Right atrium auricular region (tissue), 2 donors: Measurements from ENCODE around the gene CACNA2D4. TPM values are rescaled to one million over a fixed set of nuclear protein-coding genes. Genes with fewer than 3 reads are reported as not detected.

Source experiments
- DNase-seq: peaks from one replicate; pipeline ENCODE4 v3.0.0-alpha.2; 2019; ENCODE audit warnings: low spot score
- H3K27ac ChIP-seq, 2 donors: fragments of 200-600 bp; sonication (generic); 1 replicate in 1 of 2; 2 replicates in 1 of 2; pipeline ENCODE4 v1.5.1; 2016 to 2019
- H3K27me3 ChIP-seq, 2 donors: fragments of 200-600 bp; sonication (generic); one replicate each; pipeline versions ENCODE4 v1.5.1 to v1.6.0; 2017 to 2019
- H3K36me3 ChIP-seq: fragments of 200-600 bp; sonication (generic); one replicate; pipeline ENCODE4 v1.5.1; 2016
- H3K4me1 ChIP-seq, 2 donors: fragments of 200-600 bp; sonication (generic); one replicate each; pipeline versions ENCODE4 v1.5.1 to v1.6.0; 2017 to 2019
- H3K4me3 ChIP-seq, 2 donors: fragments of 200-600 bp; sonication (generic); 1 replicate in 1 of 2; 2 replicates in 1 of 2; pipeline ENCODE4 v1.5.1; 2017 to 2019; ENCODE audit warnings: mild to moderate bottlenecking in 1 of 2, moderate library complexity in 1 of 2
- H3K9me3 ChIP-seq, 2 donors: fragments of 200-600 bp; sonication (generic); one replicate each; pipeline ENCODE4 v1.5.1; 2019
- total RNA-seq, 2 donors: library from RNA; depleted of rRNA; stranded (reverse); fragments of >200 nt; gene quantifications; one replicate each; pipeline ENCODE4 v1.1.0, GENCODE V29; 2016
- TF ChIP-seq, protein P1 (sequence below), 2 donors: fragments of 200-600 bp; sonication (generic); IDR thresholded peaks; one replicate each; pipeline ENCODE4 v1.5.1; 2019; ENCODE audit warnings: antibody characterized with exemption in 2 of 2

CACNA2D4 gene
- total RNA-seq, 2 donors from 2014 or later, result 1.6 to 4.1 TPM

DNA sequence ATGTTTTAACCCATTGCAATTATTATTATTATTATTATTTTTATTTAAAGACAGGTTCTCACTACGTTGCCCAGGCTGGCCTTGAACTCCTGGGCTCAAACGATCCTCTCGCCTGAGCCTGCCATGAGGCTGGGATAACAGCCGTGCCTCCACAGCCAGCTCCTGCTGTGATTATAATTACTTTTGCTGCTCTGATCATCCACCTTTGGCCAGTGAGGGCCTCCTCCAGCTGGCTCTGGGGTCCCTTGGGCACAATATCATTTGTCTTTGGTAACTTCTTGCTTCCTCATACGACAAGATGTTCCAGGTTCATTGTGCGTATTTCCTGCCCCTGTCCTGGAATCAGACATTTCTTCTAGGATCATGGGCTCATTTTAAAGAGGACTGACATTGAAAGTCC is 69.7 kb downstream of the CACNA2D4 start:
- Histone ChIP-seq H3K4me3 (no peak overlapping the region), H3K27me3 (no peaks in the 10 kb centered on the region), H3K36me3 (no peaks in the 10 kb centered on the region), H3K27ac (no peak overlapping the region), H3K9me3 (no peaks in the 10 kb centered on the region), H3K4me1 (no peaks in the 10 kb centered on the region)
- TF ChIP-seq, protein P1, sequence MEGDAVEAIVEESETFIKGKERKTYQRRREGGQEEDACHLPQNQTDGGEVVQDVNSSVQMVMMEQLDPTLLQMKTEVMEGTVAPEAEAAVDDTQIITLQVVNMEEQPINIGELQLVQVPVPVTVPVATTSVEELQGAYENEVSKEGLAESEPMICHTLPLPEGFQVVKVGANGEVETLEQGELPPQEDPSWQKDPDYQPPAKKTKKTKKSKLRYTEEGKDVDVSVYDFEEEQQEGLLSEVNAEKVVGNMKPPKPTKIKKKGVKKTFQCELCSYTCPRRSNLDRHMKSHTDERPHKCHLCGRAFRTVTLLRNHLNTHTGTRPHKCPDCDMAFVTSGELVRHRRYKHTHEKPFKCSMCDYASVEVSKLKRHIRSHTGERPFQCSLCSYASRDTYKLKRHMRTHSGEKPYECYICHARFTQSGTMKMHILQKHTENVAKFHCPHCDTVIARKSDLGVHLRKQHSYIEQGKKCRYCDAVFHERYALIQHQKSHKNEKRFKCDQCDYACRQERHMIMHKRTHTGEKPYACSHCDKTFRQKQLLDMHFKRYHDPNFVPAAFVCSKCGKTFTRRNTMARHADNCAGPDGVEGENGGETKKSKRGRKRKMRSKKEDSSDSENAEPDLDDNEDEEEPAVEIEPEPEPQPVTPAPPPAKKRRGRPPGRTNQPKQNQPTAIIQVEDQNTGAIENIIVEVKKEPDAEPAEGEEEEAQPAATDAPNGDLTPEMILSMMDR (IDR thresholded peaks at IDR 0.05), result no peak
- no peak for DNase-seq

DNA sequence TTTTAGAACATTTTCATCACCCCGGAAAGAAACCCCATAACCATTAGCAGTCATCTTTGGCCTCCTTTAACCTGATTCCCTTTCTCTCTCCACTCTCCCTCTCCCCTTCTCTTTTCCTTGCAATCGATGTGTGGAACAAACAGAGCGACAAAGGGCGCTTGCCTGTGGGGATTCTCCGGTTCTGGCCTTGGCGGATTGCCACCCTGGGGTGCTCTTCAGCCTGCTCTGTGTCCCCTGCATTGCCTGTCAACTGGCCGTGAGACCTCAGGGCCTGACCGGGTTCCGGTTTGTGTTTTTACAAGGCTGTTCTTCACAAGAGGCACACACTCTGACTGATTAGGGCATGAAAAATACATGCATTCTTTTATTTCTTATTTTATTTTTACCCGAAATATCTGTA is 70.3 kb downstream of the CACNA2D4 start:
- Histone ChIP-seq H3K27ac (no peak overlapping the region), H3K4me1 (no peaks in the 10 kb centered on the region), H3K4me3 (no peak overlapping the region), H3K9me3 (no peaks in the 10 kb centered on the region), H3K36me3 (no peaks in the 10 kb centered on the region), H3K27me3 (no peaks in the 10 kb centered on the region)
- TF ChIP-seq, protein P1 (IDR thresholded peaks at IDR 0.05), result no peak
- no peak for DNase-seq

DNA sequence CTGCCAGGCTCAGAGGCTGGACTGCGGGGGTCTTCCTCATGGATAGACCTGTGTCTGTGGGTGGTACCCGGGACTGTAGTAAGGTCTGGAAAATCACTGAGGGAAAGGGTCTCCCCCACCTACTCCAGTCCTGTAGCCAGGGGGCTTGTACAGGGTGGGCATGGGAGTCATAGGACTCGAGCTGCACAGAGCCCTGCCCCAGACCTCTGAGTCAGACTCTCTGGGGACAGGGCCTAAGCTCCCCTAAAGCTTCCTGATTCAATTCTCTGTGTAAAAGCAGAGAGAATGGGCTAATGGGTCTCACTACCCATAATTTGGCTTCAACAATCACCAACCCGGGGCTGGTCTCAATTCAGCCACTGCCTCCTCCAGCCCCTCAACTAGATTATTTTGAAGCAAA is 71.0 kb downstream of the CACNA2D4 start:
- Histone ChIP-seq H3K4me1 (no peaks in the 10 kb centered on the region), H3K4me3 (no peak overlapping the region), H3K27ac (no peak overlapping the region), H3K27me3 (no peaks in the 10 kb centered on the region), H3K36me3 (no peaks in the 10 kb centered on the region), H3K9me3 (no peaks in the 10 kb centered on the region)
- no peak for DNase-seq
- TF ChIP-seq, protein P1 (IDR thresholded peaks at IDR 0.05), result no peak

DNA sequence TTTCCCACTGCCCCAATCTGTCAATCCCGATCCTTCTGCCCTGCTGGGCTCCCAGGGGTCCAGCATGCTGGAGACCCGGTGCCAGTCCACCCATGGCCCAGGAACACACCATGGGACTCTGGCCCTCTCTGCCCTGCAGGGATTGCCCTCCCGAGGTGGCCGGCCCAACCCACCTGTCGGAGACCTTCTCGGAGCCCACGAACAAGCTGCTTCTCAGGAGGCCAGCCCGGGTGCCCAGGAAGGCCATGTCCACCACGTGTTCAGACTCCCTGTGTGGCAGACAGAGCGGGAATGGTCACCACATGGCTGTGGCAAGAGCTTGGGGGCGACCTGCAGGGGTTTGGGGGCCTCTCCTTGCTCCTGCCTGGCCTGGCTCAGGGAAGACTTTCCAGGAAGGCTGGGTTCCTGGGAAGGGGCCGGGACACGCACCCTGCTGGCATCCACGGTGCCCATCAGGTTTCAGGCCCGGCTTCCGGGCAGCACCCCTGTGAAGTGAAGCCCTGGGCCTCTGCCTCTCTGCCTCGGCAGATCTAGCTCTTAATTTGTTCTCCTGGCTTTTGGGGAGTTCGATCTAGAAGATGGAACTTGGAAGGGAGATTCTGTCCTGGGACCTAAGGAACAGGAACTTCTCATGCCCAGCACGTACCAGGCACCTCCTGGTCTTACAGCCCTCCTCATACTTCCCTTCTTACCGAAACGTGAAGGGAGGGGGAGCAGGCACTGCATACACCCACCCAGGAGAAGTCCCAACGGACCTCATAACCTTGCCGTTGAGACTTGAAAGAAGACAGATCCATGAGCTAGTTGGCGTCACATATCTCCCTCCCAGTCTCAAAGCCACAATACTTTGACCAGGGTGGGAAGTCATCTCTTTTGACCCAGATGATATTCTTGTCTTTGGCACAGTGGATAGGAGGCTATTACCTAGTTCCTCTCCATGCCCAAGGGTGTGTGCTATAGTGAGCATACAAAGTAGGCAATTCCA is 71.7 kb downstream of the CACNA2D4 start:
- no peaks in the 10 kb centered on the region for H3K4me1 ChIP-seq
- no peaks in the 10 kb centered on the region for H3K9me3 ChIP-seq
- no peak overlapping the region for H3K4me3 ChIP-seq
- no peak overlapping the region for H3K27ac ChIP-seq
- no peaks in the 10 kb centered on the region for H3K36me3 ChIP-seq
- no peak for DNase-seq
- H3K27me3 ChIP-seq, result no peaks in the 10 kb centered on the region
- TF ChIP-seq, protein P1 (IDR thresholded peaks at IDR 0.05), result no peak

DNA sequence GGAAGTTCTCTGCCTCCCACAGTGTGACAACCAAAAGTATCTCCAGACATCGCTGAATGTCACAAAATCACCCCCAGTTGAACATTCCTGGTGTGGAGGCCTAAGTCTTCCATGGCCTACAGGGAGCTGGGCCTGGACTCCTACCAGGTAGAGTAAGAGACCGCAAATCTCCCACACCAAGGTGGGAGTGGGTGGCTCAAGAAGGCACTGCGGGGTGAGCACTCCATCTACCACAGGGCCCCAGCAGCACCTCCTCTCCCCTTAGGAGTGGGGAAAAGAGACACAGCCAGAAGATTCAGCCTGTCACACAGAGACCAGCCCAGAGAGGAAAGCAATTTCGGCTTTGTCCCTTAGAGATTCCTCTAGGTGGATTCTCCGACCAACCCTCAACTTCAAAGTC is 72.6 kb downstream of the CACNA2D4 start:
- Histone ChIP-seq H3K4me1 (no peaks in the 10 kb centered on the region), H3K36me3 (no peaks in the 10 kb centered on the region), H3K27ac (no peak overlapping the region), H3K4me3 (no peak overlapping the region), H3K27me3 (no peaks in the 10 kb centered on the region), H3K9me3 (no peaks in the 10 kb centered on the region)
- no peak for DNase-seq
- TF ChIP-seq, protein P1 (IDR thresholded peaks at IDR 0.05), result no peak
